ENCODE data around the gene BICDL2. TPM values are rescaled to one million over a fixed set of nuclear protein-coding genes. Genes with fewer than 3 reads are reported as not detected.

BICDL2 gene
- total and polyA plus RNA-seq, 9 of the 15 experiments (the other 6 are each of a cell fraction or from before 2014, with no cell fraction given), result 0.09 to 0.28 (median 0.09) TPM; not detected in 6

DNA sequence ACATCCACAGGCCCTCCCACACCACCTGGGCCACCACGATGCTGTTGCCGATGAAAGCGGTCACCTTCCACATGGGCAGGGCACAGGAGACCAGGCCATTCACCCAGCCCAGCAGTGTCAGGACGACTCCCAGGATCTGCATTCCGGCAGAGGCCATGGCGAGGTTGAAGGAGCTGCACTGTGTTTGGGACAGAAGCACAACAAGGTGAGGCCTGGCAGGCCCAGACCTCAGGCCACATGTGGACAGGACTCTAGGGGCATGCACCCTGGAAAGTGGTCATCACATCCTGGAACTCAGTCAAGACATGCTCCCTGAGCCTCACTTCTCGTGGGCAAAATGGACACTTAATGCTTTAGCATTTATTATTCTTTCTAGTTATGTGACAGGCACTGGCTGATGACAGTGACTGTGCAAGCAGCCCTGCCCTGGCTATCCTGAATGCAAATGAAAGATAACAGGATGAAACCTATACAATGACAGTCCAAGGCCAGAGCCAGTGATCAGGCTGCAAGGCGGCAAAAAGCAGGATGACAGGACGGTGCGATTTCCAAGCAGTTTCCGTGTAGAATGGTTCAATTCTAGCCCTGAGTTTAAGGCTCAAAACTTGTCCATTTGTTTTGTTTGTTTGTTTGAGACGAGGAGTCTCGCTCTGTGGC is 20.8 kb downstream of the BICDL2 start (continued):
- TF ChIP-seq, protein P1, sequence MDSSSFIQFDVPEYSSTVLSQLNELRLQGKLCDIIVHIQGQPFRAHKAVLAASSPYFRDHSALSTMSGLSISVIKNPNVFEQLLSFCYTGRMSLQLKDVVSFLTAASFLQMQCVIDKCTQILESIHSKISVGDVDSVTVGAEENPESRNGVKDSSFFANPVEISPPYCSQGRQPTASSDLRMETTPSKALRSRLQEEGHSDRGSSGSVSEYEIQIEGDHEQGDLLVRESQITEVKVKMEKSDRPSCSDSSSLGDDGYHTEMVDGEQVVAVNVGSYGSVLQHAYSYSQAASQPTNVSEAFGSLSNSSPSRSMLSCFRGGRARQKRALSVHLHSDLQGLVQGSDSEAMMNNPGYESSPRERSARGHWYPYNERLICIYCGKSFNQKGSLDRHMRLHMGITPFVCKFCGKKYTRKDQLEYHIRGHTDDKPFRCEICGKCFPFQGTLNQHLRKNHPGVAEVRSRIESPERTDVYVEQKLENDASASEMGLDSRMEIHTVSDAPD (CRISPR knock-in tag; IDR thresholded peaks at IDR 0.05), result no peak
- no peak for TF ChIP-seq SAFB2 (IDR thresholded peaks at IDR 0.05; ENCODE audit: borderline replicate concordance, low read depth, low read length, severe bottlenecking)
- TF ChIP-seq CAMTA2 (CRISPR knock-in tag; conservative IDR thresholded peaks at IDR 0.05), result no peak
- no peak for TF ChIP-seq ZBTB8A (IDR thresholded peaks at IDR 0.05; ENCODE audit: partially characterized antibody)
- TF ChIP-seq, protein P2, sequence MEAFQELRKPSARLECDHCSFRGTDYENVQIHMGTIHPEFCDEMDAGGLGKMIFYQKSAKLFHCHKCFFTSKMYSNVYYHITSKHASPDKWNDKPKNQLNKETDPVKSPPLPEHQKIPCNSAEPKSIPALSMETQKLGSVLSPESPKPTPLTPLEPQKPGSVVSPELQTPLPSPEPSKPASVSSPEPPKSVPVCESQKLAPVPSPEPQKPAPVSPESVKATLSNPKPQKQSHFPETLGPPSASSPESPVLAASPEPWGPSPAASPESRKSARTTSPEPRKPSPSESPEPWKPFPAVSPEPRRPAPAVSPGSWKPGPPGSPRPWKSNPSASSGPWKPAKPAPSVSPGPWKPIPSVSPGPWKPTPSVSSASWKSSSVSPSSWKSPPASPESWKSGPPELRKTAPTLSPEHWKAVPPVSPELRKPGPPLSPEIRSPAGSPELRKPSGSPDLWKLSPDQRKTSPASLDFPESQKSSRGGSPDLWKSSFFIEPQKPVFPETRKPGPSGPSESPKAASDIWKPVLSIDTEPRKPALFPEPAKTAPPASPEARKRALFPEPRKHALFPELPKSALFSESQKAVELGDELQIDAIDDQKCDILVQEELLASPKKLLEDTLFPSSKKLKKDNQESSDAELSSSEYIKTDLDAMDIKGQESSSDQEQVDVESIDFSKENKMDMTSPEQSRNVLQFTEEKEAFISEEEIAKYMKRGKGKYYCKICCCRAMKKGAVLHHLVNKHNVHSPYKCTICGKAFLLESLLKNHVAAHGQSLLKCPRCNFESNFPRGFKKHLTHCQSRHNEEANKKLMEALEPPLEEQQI (IDR thresholded peaks at IDR 0.05), result no peak
- TF ChIP-seq ZNF79 (CRISPR knock-in tag; IDR thresholded peaks at IDR 0.05; ENCODE audit: low read depth), result no peak
- TF ChIP-seq, protein P3, sequence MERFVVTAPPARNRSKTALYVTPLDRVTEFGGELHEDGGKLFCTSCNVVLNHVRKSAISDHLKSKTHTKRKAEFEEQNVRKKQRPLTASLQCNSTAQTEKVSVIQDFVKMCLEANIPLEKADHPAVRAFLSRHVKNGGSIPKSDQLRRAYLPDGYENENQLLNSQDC (CRISPR knock-in tag; IDR thresholded peaks at IDR 0.05), result no peak
- TF ChIP-seq NCOA2 (IDR thresholded peaks at IDR 0.05; ENCODE audit: partially characterized antibody in 2 of 2), result no peak
- TF ChIP-seq PPARD (CRISPR knock-in tag; IDR thresholded peaks at IDR 0.05), result no peak
- TF ChIP-seq TCF7 (IDR thresholded peaks at IDR 0.05; ENCODE audit: borderline replicate concordance), result no peak
- TF ChIP-seq U2AF1 (optimal IDR thresholded peaks at IDR 0.05; ENCODE audit: low read depth, low read length), result no peak
- TF ChIP-seq BRF1 (IDR thresholded peaks at IDR 0.05; ENCODE audit: borderline replicate concordance, extremely low read depth, insufficient read length), result no peak
- no peak for TF ChIP-seq ZKSCAN3 (CRISPR knock-in tag; IDR thresholded peaks at IDR 0.05)
- TF ChIP-seq, protein P4, sequence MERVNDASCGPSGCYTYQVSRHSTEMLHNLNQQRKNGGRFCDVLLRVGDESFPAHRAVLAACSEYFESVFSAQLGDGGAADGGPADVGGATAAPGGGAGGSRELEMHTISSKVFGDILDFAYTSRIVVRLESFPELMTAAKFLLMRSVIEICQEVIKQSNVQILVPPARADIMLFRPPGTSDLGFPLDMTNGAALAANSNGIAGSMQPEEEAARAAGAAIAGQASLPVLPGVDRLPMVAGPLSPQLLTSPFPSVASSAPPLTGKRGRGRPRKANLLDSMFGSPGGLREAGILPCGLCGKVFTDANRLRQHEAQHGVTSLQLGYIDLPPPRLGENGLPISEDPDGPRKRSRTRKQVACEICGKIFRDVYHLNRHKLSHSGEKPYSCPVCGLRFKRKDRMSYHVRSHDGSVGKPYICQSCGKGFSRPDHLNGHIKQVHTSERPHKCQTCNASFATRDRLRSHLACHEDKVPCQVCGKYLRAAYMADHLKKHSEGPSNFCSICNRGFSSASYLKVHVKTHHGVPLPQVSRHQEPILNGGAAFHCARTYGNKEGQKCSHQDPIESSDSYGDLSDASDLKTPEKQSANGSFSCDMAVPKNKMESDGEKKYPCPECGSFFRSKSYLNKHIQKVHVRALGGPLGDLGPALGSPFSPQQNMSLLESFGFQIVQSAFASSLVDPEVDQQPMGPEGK (CRISPR knock-in tag; IDR thresholded peaks at IDR 0.05; ENCODE audit: borderline replicate concordance), result no peak
- TF ChIP-seq MXI1 (IDR thresholded peaks at IDR 0.05; ENCODE audit: low read depth, low read length), result no peak
- no peak for TF ChIP-seq KDM5B (IDR thresholded peaks at IDR 0.05; ENCODE audit: insufficient replicate concordance, low read depth, low read length)
- TF ChIP-seq RFX7 (CRISPR knock-in tag; IDR thresholded peaks at IDR 0.05), result no peak
- no peak for TF ChIP-seq U2AF2 (optimal IDR thresholded peaks at IDR 0.05; ENCODE audit: low read depth, low read length)
- peak in 1 of 2 experiments; percentile 41; a peak in 1 of 4 replicates for TF ChIP-seq RCOR1 (IDR thresholded peaks at IDR 0.05; ENCODE audit: borderline replicate concordance in 1 of 2, low read depth in 2 of 2, low read length in 2 of 2)
- TF ChIP-seq, protein P5, sequence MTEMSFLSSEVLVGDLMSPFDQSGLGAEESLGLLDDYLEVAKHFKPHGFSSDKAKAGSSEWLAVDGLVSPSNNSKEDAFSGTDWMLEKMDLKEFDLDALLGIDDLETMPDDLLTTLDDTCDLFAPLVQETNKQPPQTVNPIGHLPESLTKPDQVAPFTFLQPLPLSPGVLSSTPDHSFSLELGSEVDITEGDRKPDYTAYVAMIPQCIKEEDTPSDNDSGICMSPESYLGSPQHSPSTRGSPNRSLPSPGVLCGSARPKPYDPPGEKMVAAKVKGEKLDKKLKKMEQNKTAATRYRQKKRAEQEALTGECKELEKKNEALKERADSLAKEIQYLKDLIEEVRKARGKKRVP (CRISPR knock-in tag; IDR thresholded peaks at IDR 0.05), result no peak
- no peak for TF ChIP-seq BRD9 (IDR thresholded peaks at IDR 0.05; ENCODE audit: low read depth, partially characterized antibody)

Data from K562 (cell line).